Keratinocyte (primary cell): ENCODE results near the gene CPPED1. TPM values are rescaled to one million over a fixed set of nuclear protein-coding genes. Genes with fewer than 3 reads are reported as not detected.

Experiments used
- DNase-seq: peaks from one replicate; pipeline ENCODE4 v3.0.0-alpha.2; 2011; ENCODE audit warnings: low read depth, missing footprints, low spot score
- FAIRE-seq: peaks from 2 replicates; lab custom pipeline; 2011; peaks lifted over from hg19 to GRCh38; lab: Jason Lieb, UNC
- H2AFZ ChIP-seq: 2 replicates; pipeline ENCODE4 v1.6.0; 2012; ENCODE audit warnings: low read length, control low read depth, inconsistent platforms; ENCODE audit not compliant: control insufficient read depth
- H3K27ac ChIP-seq: 2 replicates; pipeline ENCODE4 v1.5.1; 2011; ENCODE audit warnings: low read length; ENCODE audit not compliant: control insufficient read depth, insufficient read depth
- H3K27me3 ChIP-seq: 3 replicates; pipeline ENCODE4 v1.6.0; 2011; ENCODE audit warnings: low read length; ENCODE audit not compliant: control insufficient read depth, insufficient read depth; ENCODE audit errors: extremely low read depth
- H3K36me3 ChIP-seq, 2 experiments: 2 replicates in 1 of 2; 3 replicates in 1 of 2; pipeline ENCODE4 v1.5.1; 2011; ENCODE audit warnings: low read length in 2 of 2, mild to moderate bottlenecking in 1 of 2; ENCODE audit not compliant: control insufficient read depth in 2 of 2, insufficient read depth in 2 of 2; ENCODE audit errors: extremely low read depth in 1 of 2
- H3K4me1 ChIP-seq: 3 replicates; pipeline ENCODE4 v1.5.1; 2011; ENCODE audit warnings: low read length; ENCODE audit not compliant: control insufficient read depth, insufficient read depth; ENCODE audit errors: extremely low read depth
- H3K4me2 ChIP-seq: 3 replicates; pipeline ENCODE4 v1.6.0; 2011; ENCODE audit warnings: low read depth, low read length; ENCODE audit not compliant: control insufficient read depth, insufficient read depth; ENCODE audit errors: extremely low read depth
- H3K4me3 ChIP-seq, 3 experiments: fragments of 200-600 bp in 1 of 3; sonication (generic) in 1 of 3; 2 replicates in 2 of 3; 3 replicates in 1 of 3; pipeline ENCODE4 v1.5.1; 2011 to 2016; ENCODE audit warnings: low read length in 3 of 3, mild to moderate bottlenecking in 3 of 3, control low read depth in 2 of 3, inconsistent platforms in 1 of 3, low read depth in 1 of 3, mixed read lengths in 1 of 3, mixed run types in 1 of 3, moderate library complexity in 1 of 3; ENCODE audit not compliant: control insufficient read depth in 2 of 3, insufficient read depth in 2 of 3; ENCODE audit errors: extremely low read depth in 1 of 3
- H3K79me2 ChIP-seq: 2 replicates; pipeline ENCODE4 v1.6.0; 2012; ENCODE audit warnings: low read length; ENCODE audit not compliant: control insufficient read depth, insufficient read depth
- H3K9ac ChIP-seq: 3 replicates; pipeline ENCODE4 v1.6.0; 2011; ENCODE audit warnings: low read length; ENCODE audit not compliant: control insufficient read depth, insufficient read depth; ENCODE audit errors: extremely low read depth
- H3K9me1 ChIP-seq: 3 replicates; pipeline ENCODE4 v1.6.0; 2011; ENCODE audit warnings: low read length; ENCODE audit not compliant: control insufficient read depth, insufficient read depth; ENCODE audit errors: extremely low read depth
- H3K9me3 ChIP-seq: 2 replicates; pipeline ENCODE4 v1.5.1; 2012; ENCODE audit warnings: low read depth, low read length; ENCODE audit not compliant: control insufficient read depth
- H4K20me1 ChIP-seq: 3 replicates; pipeline ENCODE4 v1.6.0; 2011; ENCODE audit warnings: low read length; ENCODE audit not compliant: control insufficient read depth, insufficient read depth; ENCODE audit errors: extremely low read depth
- CTCF ChIP-seq, 3 experiments: IDR thresholded peaks in 1 of 3; conservative IDR thresholded peaks in 1 of 3; optimal IDR thresholded peaks in 1 of 3; 2 replicates in 2 of 3; 3 replicates in 1 of 3; pipeline versions ENCODE3 to v1.5.1; 2011; ENCODE audit warnings: low read length in 3 of 3, mild to moderate bottlenecking in 3 of 3, moderate library complexity in 2 of 3, control low read depth in 1 of 3, inconsistent platforms in 1 of 3; ENCODE audit not compliant: insufficient read depth in 2 of 3; ENCODE audit errors: extremely low read depth in 1 of 3
- EZH2 ChIP-seq: IDR thresholded peaks from one replicate; pipeline ENCODE4 v1.6.1; 2012; ENCODE audit warnings: inconsistent platforms, mild to moderate bottlenecking, low read length, moderate library complexity
- dilution Hi-C: fragments of 300-500 bp; cut with MboI; formaldehyde crosslinking; loops from one replicate; pipeline ENCODE4 v1.7.0; 2020; ENCODE audit warnings: low sequenced_read_pairs; ENCODE audit not compliant: extremely low pct_ligation_motif_present
- polyA plus RNA-seq, 5 experiments: library from polyadenylated mRNA; depleted of rRNA in 3 of 5; stranded (reverse) in 3 of 5; stranded (forward) in 1 of 5; unstranded in 1 of 5; fragments of >200 nt; gene quantifications; 1 replicate in 1 of 5; 2 replicates in 3 of 5; 3 replicates in 1 of 5; pipeline versions ENCODE4 v1.2.1 to v1.2.3, GENCODE V29; 2011 to 2012; ENCODE audit warnings: missing spikeins in 2 of 5, low read depth in 1 of 5, low replicate concordance in 1 of 5

Gene CPPED1
- polyA plus RNA-seq, 1 donor (not counting 4 experiments of a cell fraction or from before 2014, with no cell fraction given) = 14.4 TPM

DNA sequence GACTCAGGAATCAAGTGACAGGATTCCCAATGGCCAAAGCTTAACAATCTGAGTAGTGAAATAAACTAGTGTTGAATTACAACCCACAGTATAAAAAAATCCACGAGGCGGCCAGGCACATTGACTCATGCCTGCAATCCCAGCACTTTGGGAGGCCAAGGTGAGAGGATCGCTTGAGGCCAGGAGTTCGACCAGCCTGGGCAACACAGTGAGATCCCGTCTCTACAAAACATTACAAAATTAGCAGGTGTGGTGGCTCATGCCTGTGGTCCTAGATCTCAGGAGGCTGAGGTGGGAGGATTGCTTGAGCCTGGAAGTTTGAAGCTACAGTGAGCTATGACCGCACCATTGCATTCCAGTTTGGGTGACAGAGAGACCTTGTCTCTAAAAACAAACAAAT, 133.8 kb downstream of the CPPED1 start:
- Histone ChIP-seq H3K9me3 (no peaks in the 10 kb centered on the region), H3K36me3 (no peaks in the 10 kb centered on the region), H3K27me3 (no peaks in the 10 kb centered on the region), H3K27ac (no peak overlapping the region), H3K4me2 (no peak overlapping the region), H4K20me1 (no peaks in the 10 kb centered on the region), H3K4me3 (no peak overlapping the region), H2AFZ (no peak overlapping the region), H3K79me2 (no peaks in the 10 kb centered on the region), H3K4me1 (no peaks in the 10 kb centered on the region), H3K9me1 (no peaks in the 10 kb centered on the region), H3K9ac (no peak overlapping the region)
- DNase-seq = no peak
- TF ChIP-seq CTCF (optimal IDR thresholded peaks at IDR 0.05 in 1 of 3, IDR thresholded peaks at IDR 0.05 in 1 of 3, conservative IDR thresholded peaks at IDR 0.05 in 1 of 3; ENCODE audit: extremely low read depth in 1 of 3, insufficient read depth in 2 of 3, low read length in 3 of 3) = no peak
- TF ChIP-seq EZH2 = no peak
- dilution Hi-C loops = no loop called here
- FAIRE-seq = no peak

- TF ChIP-seq CTCF (optimal IDR thresholded peaks at IDR 0.05 in 1 of 3, IDR thresholded peaks at IDR 0.05 in 1 of 3, conservative IDR thresholded peaks at IDR 0.05 in 1 of 3; ENCODE audit: extremely low read depth in 1 of 3, insufficient read depth in 2 of 3, low read length in 3 of 3) (no peak), EZH2 (no peak)
- no peak overlapping the region for H3K27ac ChIP-seq
- H3K4me3 ChIP-seq = no peak overlapping the region
- no peak overlapping the region for H2AFZ ChIP-seq
- no peak for FAIRE-seq
- H3K36me3 ChIP-seq = no peaks in the 10 kb centered on the region
- dilution Hi-C loops = no loop called here
- no peaks in the 10 kb centered on the region for H3K27me3 ChIP-seq
- H3K9me1 ChIP-seq = no peaks in the 10 kb centered on the region
- H3K9ac ChIP-seq = no peak overlapping the region
- H4K20me1 ChIP-seq = no peaks in the 10 kb centered on the region
- DNase-seq = no peak
- H3K4me1 ChIP-seq = no peaks in the 10 kb centered on the region
- H3K79me2 ChIP-seq = no peaks in the 10 kb centered on the region
- H3K4me2 ChIP-seq = no peak overlapping the region
- H3K9me3 ChIP-seq = no peaks in the 10 kb centered on the region
These were observed 135.8 kb downstream of the CPPED1 start for GRCh38 chr16:12667909-12668308.
